T-helper 1 cell (primary cell): ENCODE results near the gene TMEM135.
A peak's percentile ranks its signal among the peaks of the same experiment; 100 is the strongest.
"Not testable (repeated sequence)": the region's sequence is repeated elsewhere in the genome, so short reads cannot be mapped to it uniquely, and the experiment has no call there.

Experiments
- DNase-seq, 5 donors: peaks; one replicate each; pipeline ENCODE4 v3.0.0-alpha.2; 2012 to 2020

The TMEM135 gene

GRCh38 chr11:87263979-87264378 is 226.2 kb downstream of the TMEM135 start:
- DNase-seq: no peak

- DNase-seq: no peak
Measured at GRCh38 chr11:87265132-87265531, 227.4 kb downstream of the TMEM135 start.

GRCh38 chr11:87265979-87266378 is 228.2 kb downstream of the TMEM135 start:
- no peak for DNase-seq

GRCh38 chr11:87266751-87267150 is 229.0 kb downstream of the TMEM135 start:
- no peak for DNase-seq

- not testable (repeated sequence) for DNase-seq
Measured at GRCh38 chr11:87271951-87272350, 234.2 kb downstream of the TMEM135 start.

GRCh38 chr11:87275176-87275575 is 237.4 kb downstream of the TMEM135 start:
- no peak for DNase-seq

GRCh38 chr11:87280143-87280542 is 242.4 kb downstream of the TMEM135 start:
- no peak for DNase-seq

GRCh38 chr11:87281496-87281895 is 243.8 kb downstream of the TMEM135 start:
- DNase-seq: no peak

GRCh38 chr11:87284306-87284705 is 246.6 kb downstream of the TMEM135 start:
- no peak for DNase-seq

- DNase-seq: not testable (repeated sequence)
Measured at GRCh38 chr11:87285674-87286073, 247.9 kb downstream of the TMEM135 start.

GRCh38 chr11:87286338-87286737 is 248.6 kb downstream of the TMEM135 start:
- no peak for DNase-seq

- DNase-seq: peak in 1 of 5 donors; percentile 38
Measured at GRCh38 chr11:87290304-87290922, 252.7 kb downstream of the TMEM135 start.

GRCh38 chr11:87292598-87292997 is 254.9 kb downstream of the TMEM135 start:
- no peak for DNase-seq

- no peak for DNase-seq
Measured at GRCh38 chr11:87295237-87295636, 257.5 kb downstream of the TMEM135 start.

- DNase-seq: no peak
Measured at GRCh38 chr11:87296627-87297026, 258.9 kb downstream of the TMEM135 start.

GRCh38 chr11:87298155-87298554 is 260.4 kb downstream of the TMEM135 start:
- no peak for DNase-seq

GRCh38 chr11:87299041-87299481 is 261.3 kb downstream of the TMEM135 start:
- peak in 1 of 5 donors; percentile 19 for DNase-seq

GRCh38 chr11:87300640-87301380 is 263.1 kb downstream of the TMEM135 start:
- DNase-seq: peak in 1 of 5 donors; percentile 42

- DNase-seq: no peak
Measured at GRCh38 chr11:87301785-87302540, 264.2 kb downstream of the TMEM135 start.

GRCh38 chr11:87304412-87304811 is 266.7 kb downstream of the TMEM135 start:
- no peak for DNase-seq

- no peak for DNase-seq
Measured at GRCh38 chr11:87306262-87306851, 268.6 kb downstream of the TMEM135 start.

- no peak for DNase-seq
Measured at GRCh38 chr11:87307101-87307500, 269.4 kb downstream of the TMEM135 start.

- no peak for DNase-seq
Measured at GRCh38 chr11:87315229-87315628, 277.5 kb downstream of the TMEM135 start.
